Lung (tissue), 12 donors: ENCODE results near the gene NMRAL1. TPM values are rescaled to one million over a fixed set of nuclear protein-coding genes. Genes with fewer than 3 reads are reported as not detected.

ENCODE experiments used
- ATAC-seq: fragments of 200-7000 bp; cut with Tn5 transposase; one replicate; pipeline ENCODE4 v1.9.1; 2020; ENCODE audit warnings: moderate number of reproducible peaks; ENCODE audit not compliant: insufficient read depth, low FRiP score
- DNase-seq, 3 donors: peaks; one replicate each; pipeline ENCODE4 v3.0.0-alpha.2; 2013 to 2017
- H3K27ac ChIP-seq, 2 donors: one replicate each; pipeline ENCODE4 v1.5.1; 2013; ENCODE audit warnings: mild to moderate bottlenecking in 2 of 2, moderate library complexity in 2 of 2, control low read depth in 1 of 2, inconsistent platforms in 1 of 2, low read depth in 1 of 2, low read length in 1 of 2
- H3K27me3 ChIP-seq, 3 donors: one replicate each; pipeline ENCODE4 v1.5.1; 2013; ENCODE audit warnings: low read length in 2 of 3; ENCODE audit not compliant: control insufficient read depth in 3 of 3, insufficient read depth in 3 of 3
- H3K36me3 ChIP-seq, 4 donors: one replicate each; pipeline ENCODE4 v1.5.1; 2013; ENCODE audit warnings: low read length in 4 of 4, mild to moderate bottlenecking in 1 of 4, moderate library complexity in 1 of 4; ENCODE audit not compliant: control insufficient read depth in 4 of 4, insufficient read depth in 4 of 4
- H3K4me1 ChIP-seq, 5 donors: one replicate each; pipeline ENCODE4 v1.5.1; 2013; ENCODE audit warnings: low read length in 5 of 5, mild to moderate bottlenecking in 2 of 5, moderate library complexity in 1 of 5; ENCODE audit not compliant: control insufficient read depth in 5 of 5, insufficient read depth in 5 of 5
- H3K4me3 ChIP-seq: one replicate; pipeline ENCODE4 v1.5.1; 2013; ENCODE audit warnings: mild to moderate bottlenecking, control low read depth, moderate library complexity
- H3K9ac ChIP-seq, 2 donors: one replicate each; pipeline ENCODE4 v1.5.1; 2013; ENCODE audit warnings: low read length in 2 of 2, control low read depth in 1 of 2; ENCODE audit not compliant: insufficient read depth in 1 of 2
- H3K9me3 ChIP-seq, 4 donors: one replicate each; pipeline ENCODE4 v1.5.1; 2013; ENCODE audit warnings: low read length in 3 of 4, mild to moderate bottlenecking in 1 of 4, moderate library complexity in 1 of 4; ENCODE audit not compliant: control insufficient read depth in 4 of 4, insufficient read depth in 3 of 4
- WGBS, 2 donors: extraction: QIAGEN DNeasy Blood & Tissue Kit; methylation state at CpG; one replicate each; pipeline ENCODE4 v1.1.7; 2013; 5-methylcytosine and 5-hydroxymethylcytosine counted together
- polyA plus RNA-seq, 2 donors: library from polyadenylated mRNA; stranded (reverse); fragments of 200-250 nt; gene quantifications; one replicate each; pipeline ENCODE4 v1.2.1, GENCODE V29; 2013
- total RNA-seq, 2 donors: library from RNA; depleted of rRNA in 1 of 2; stranded (reverse); fragments of >200 nt in 1 of 2; gene quantifications; one replicate each; pipeline ENCODE4 v1.2.1, GENCODE V29; 2014 to 2021
- TF ChIP-seq, protein P1 (sequence below): IDR thresholded peaks from 2 replicates; pipeline ENCODE4 v1.5.1; 2012; ENCODE audit warnings: mild to moderate bottlenecking; ENCODE audit errors: control extremely low read depth, extremely low read depth
- donor health status: control.
- donor health status: control.
- donor health status: Bipolar disorder and iron deficiency.
- donor health status: healthy.
- donor health status: DM: yes; HTN: yes; CAD: no.

Gene NMRAL1
- total and polyA plus RNA-seq, 4 donors: 23.4 to 57.4 (median 46.8) TPM

- peak; percentile 95 for ATAC-seq
- TF ChIP-seq, protein P1, sequence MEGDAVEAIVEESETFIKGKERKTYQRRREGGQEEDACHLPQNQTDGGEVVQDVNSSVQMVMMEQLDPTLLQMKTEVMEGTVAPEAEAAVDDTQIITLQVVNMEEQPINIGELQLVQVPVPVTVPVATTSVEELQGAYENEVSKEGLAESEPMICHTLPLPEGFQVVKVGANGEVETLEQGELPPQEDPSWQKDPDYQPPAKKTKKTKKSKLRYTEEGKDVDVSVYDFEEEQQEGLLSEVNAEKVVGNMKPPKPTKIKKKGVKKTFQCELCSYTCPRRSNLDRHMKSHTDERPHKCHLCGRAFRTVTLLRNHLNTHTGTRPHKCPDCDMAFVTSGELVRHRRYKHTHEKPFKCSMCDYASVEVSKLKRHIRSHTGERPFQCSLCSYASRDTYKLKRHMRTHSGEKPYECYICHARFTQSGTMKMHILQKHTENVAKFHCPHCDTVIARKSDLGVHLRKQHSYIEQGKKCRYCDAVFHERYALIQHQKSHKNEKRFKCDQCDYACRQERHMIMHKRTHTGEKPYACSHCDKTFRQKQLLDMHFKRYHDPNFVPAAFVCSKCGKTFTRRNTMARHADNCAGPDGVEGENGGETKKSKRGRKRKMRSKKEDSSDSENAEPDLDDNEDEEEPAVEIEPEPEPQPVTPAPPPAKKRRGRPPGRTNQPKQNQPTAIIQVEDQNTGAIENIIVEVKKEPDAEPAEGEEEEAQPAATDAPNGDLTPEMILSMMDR: no peak
- peaks cover 0 to 26% (median 7%) of the 10 kb centered on the region in 5 donors for H3K4me1 ChIP-seq
- 0% methylated on average over 77 to 92 of the region's 92 CpGs for WGBS, 2 donors
- H3K27me3 ChIP-seq: no peaks in the 10 kb centered on the region
- peak; percentile 89 to 94 (median 93) for DNase-seq
- peak within 1 kb of the TSS; percentile 86 for H3K4me3 ChIP-seq
- no peak within 1 kb of the TSS for H3K9ac ChIP-seq
- no peaks in the 10 kb centered on the region for H3K9me3 ChIP-seq
- peak within 1 kb of the TSS; percentile 76 to 88 for H3K27ac ChIP-seq
- H3K36me3 ChIP-seq: peaks cover 0 to 11% (median 0%) of the 10 kb centered on the region in 4 donors
Observed at GRCh38 chr16:4416200-4417032, 58.0 kb downstream of the NMRAL1 start, which contains the start of gene CORO7. TSS of gene CORO7 (minus strand) at chr16:4416596. CDS start at chr16:4416518, 78 bp downstream.

DNA sequence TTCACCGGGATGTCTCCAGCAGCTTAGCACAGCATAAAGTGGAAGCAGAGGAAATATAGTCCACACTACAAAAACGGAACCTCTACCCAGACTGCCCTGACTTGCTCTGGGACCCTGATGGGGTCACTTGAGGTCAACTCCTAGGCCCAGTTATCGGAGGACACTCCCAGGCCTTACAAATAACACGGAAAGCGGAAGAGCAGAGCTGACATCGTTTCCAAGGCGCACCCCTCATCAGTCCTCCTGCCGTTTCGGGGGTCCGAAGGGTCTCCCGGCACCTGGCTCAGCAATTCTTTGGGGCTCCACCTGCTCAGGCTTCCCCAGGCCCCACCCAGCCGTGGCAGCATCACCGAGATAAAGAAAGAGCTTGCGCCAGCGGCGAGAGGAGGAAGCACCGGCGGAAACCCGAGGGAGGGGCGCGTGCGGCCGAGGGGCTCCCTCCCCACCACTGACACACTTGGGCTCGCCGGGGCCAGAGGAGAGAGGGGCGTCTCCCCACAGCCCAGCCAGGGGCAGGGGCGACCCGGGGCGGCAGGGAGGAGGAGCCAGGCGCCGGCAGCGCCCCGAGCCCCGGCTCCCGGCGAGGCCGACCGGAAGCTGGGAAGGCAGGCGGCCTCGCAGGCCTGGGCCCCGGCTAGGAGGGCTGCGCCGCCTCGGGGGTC is 58.8 kb downstream of the NMRAL1 start:
- Histone ChIP-seq H3K27ac (peak overlapping the region; percentile 76 to 88), H3K36me3 (peaks cover 0 to 11% (median 0%) of the 10 kb centered on the region in 4 donors), H3K4me3 (peak overlapping the region; percentile 86), H3K27me3 (no peaks in the 10 kb centered on the region), H3K9me3 (no peaks in the 10 kb centered on the region), H3K9ac (no peak overlapping the region), H3K4me1 (peaks cover 0 to 33% (median 11%) of the 10 kb centered on the region in 5 donors)
- ATAC-seq (peak; percentile 33), DNase-seq (peak; percentile 38 to 46 (median 42))
- TF ChIP-seq, protein P1: no peak
- 0 to 1% methylated on average over 26 to 44 of the region's 44 CpGs for WGBS, 2 donors

DNA sequence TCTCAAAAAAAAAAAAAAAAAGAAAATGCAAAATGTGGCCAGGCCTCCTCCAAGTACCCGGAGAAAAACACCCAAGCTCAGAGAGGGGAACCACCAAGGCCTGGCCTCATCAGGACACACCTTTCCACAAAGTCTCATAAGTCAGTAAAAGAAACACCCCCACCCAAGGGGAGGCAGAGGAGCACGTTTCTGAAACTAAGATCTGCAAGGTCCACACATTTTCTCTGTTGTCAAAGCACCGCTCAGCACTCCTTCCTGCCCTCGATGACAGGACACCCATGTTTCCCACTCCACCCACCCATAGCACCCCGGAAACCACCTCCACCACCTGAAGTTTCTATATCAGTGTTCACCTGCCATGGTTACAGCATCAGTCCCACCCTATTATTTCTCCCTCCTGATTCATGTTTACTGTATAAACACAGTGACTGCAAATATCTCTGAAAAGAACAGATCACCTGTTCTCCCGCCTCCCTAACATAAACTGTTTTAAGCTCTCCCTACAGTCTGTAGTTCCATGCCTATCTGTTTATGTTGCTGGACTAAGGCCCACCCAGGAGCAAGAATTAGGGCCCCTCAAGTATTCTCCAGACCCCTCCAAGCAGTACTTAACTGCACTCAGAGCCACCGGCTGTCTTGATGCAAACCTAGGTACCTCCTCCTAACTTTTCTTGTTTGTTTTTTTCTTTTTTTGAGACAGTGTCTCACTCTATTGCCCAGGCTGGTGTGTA is 60.1 kb downstream of the NMRAL1 start:
- Histone ChIP-seq H3K4me1 (peaks cover 0 to 46% (median 13%) of the 10 kb centered on the region in 5 donors), H3K9ac (no peak overlapping the region), H3K27me3 (no peaks in the 10 kb centered on the region), H3K27ac (no peak overlapping the region), H3K36me3 (peaks cover 0 to 14% (median 0%) of the 10 kb centered on the region in 4 donors), H3K4me3 (no peak overlapping the region), H3K9me3 (no peaks in the 10 kb centered on the region)
- TF ChIP-seq, protein P1: no peak
- ATAC-seq (no peak), DNase-seq (no peak)
- 67 to 79% methylated on average over 7 of the region's 7 CpGs for WGBS, 2 donors
